SK-N-MC (cell line): ENCODE measurements around the gene CYB5R3.

Experiments
- EZH2 ChIP-seq: fragments of 200-600 bp; sonication (generic); IDR thresholded peaks from one replicate; pipeline ENCODE4 v1.6.1; 2017; ENCODE audit warnings: antibody characterized with exemption
- FOXP2 ChIP-seq: optimal IDR thresholded peaks from 2 replicates; pipeline ENCODE3; 2011; ENCODE audit warnings: mild to moderate bottlenecking, moderate library complexity; ENCODE audit not compliant: insufficient read depth; ENCODE audit errors: extremely low read length, control extremely low read depth
- POLR2AphosphoS5 ChIP-seq: IDR thresholded peaks from 2 replicates; pipeline ENCODE4 v1.6.1; 2012; ENCODE audit warnings: mild to moderate bottlenecking, low read depth, low read length, borderline replicate concordance

GRCh38 chr22:42620084-42620483, 29.1 kb downstream of the CYB5R3 start:
- TF ChIP-seq EZH2, result no peak
- no peak for TF ChIP-seq POLR2AphosphoS5
- no peak for TF ChIP-seq FOXP2
